Raji (cell line): ENCODE results near the gene SPOCK1.

Experiments
- POLR2A ChIP-seq: IDR thresholded peaks from 2 replicates; pipeline ENCODE4 v1.6.1; 2011; ENCODE audit warnings: low read depth, low read length, control low read depth; ENCODE audit not compliant: insufficient read depth

Gene SPOCK1

DNA sequence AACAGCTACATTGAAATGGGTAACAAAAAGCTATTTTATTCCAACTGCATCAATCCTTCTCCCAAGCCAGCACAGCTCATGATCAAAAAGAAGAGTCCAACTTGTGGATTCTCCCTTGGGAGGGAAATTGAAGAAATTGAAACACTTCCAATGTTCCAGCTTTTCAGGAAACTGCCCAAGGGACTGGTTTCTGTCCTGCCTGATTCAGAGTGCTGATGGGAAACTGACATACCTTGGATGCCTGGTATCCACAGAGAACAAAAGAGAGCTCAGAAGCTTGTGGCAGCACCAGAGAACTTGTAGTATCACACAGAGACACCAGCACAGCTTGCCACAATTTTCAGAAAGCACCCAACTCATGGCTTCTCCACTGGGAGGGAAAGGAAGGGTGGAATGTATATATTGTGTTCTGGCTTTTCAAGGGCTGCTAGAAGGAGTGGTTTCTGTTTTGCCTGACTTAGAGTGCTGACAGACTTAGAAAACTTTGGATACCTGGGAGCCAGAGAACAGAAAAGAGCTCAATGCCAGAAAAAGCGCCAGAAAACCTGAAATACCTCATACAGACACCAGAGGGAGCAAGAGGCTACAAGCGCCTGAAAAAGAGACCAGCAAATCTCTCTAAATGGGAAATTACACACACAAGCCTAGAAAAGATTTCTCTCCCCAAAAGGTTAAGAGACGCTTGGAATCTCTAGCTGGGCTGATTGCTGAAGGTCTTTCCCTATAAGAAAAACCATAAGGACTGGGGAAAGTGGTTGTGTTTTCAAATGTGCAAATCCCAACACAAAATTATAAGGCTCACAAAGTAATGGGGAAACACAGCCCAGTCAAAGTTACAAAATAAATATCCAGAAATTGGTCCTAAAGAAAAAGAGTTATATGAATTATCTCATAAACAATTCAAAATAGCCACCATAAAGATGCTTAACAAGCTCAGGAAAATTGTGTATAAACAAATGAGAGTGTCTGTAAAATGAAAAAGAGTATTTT lies 178.8 kb downstream of the SPOCK1 start:
- no peak for TF ChIP-seq POLR2A

DNA sequence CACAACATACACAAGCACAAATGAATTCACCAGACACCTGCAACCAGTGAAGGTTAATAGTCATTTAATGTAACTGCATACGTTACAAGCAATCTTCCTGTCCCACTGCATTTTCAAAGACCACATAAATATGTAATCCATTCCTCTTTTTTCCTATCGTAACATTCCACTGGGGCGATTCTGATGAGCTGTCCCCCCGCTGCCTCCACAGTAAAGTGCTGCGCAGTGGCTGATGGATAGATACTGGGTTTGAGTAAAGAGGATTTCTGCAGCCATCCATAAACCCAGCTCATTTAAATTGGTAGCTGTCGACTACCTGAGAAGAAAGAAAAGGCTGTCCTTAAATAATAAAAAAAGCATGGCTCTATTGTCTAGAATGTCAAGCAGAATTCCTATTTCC lies 181.1 kb downstream of the SPOCK1 start:
- no peak for TF ChIP-seq POLR2A

DNA sequence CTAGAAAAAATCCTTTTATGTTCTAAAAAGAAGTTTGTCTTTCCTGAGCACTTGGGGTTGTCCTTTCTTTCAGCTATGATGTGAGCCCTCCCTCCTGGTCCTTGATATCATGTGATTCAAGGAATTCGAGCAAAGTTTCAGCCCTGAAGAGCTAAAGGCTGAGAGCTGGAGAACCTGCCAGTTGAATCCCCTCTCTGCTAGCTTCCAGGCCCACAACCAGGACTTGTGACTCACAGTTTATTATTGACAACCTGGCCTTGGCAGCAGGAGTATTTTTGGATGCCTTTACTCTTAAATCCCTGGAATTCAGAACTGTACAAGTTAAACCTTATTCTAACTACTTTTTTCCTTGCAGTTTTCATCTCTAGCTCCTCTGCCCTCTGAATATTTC lies 182.8 kb downstream of the SPOCK1 start:
- TF ChIP-seq POLR2A, result no peak

DNA sequence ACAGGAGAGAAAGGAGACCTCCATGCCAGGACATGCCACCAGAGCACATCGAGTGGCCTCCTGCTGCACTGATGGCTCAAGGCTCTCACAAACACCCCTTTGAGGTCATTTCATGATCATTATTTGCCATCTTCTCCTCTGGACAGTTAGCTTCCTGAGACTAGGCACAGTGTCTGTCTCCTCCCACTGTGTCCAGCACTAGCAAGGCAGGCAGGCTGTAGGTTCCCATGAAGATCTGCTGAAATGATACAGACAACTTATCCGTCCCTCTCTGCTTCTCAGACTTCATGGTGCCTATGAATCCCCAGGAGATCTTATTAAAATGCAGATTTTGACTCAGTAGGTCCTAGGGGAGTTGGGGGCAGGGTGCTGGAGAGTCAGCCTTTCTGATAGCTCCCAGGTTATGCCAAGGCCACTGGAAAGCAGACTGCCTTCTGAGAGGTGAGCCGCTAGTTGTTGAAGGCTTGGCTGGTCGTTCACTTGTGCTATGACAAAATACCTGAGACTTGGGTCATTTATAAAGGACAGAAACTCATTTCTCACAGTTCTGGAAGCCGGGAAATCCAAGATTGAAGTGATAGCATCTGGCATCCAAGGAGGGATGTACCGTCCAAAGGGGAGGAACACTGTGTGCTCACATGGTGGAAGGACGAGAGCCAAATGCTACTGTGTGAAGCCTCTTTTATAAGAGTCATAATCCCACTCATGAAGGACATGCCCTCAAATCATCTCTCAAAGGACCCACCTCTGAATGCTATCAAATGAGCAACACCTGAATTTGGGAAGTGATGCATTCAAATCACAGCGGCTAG lies 183.4 kb downstream of the SPOCK1 start:
- no peak for TF ChIP-seq POLR2A

DNA sequence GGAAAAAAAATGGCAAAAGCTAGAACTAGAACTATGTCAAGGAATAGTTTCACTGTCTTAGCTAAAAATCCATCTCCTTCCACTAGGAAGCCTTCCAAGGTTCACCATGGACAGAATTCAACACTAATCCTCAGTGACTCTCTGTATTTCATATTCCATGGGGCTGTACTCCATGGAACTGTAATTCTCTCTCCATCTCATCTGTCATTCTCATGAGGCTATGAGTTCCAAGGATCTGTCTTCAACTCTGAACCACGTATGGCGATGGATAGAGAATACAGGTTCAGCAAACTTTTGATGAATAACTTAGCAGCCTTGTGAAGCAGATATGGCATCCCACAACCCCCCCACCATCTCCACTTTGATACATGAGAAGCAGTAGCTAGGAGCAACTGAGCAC lies 184.0 kb downstream of the SPOCK1 start:
- no peak for TF ChIP-seq POLR2A

DNA sequence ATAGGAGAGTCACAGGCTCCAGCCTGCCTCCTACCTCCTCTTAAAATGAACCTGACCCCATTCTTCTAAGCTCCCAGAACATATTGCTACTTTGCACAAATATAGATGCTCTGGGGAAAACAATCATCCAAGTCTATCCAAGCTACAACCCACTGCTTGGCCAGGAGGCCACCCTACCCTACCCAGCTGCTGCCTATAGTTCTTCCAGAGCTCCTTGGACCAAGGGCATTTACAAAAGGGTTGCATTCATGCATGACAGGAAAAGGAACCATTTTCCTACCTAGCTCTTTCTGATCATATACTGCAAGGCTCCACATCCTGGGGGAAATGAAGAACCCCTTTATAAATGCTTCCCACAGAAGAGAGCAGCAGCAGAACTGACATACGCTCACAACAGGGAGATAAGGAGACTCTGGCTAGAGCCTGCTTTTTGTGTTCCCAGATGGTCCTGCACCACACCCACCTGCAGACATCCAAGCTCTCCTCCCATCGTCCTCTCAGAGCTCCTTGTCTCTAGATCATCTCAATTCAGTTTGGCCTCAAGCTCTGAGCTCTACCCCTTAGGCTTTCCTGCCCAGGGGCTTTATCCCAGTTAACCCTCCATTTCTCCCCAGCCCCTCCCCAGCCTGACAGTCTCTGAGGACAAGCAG lies 185.5 kb downstream of the SPOCK1 start:
- TF ChIP-seq POLR2A, result no peak

DNA sequence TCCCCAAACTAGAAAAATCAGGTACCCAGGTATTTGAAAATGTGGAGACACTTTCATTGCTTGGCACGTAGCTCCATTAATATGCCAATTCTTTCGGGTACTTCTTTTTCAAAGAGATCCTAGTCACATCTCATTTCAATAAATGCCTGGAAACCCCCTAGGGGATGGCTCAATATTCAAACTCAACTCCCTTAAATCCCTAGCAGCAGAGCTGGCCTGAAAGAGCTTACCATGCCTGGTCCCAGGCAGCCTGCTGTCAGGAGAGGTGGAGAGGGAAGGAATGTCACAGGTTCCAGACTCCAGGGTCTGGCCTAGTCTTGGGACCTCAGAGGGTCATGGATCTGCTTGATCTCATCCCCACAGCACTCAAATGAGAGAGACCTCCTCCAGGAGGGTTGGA lies 187.1 kb downstream of the SPOCK1 start:
- TF ChIP-seq POLR2A, result no peak

DNA sequence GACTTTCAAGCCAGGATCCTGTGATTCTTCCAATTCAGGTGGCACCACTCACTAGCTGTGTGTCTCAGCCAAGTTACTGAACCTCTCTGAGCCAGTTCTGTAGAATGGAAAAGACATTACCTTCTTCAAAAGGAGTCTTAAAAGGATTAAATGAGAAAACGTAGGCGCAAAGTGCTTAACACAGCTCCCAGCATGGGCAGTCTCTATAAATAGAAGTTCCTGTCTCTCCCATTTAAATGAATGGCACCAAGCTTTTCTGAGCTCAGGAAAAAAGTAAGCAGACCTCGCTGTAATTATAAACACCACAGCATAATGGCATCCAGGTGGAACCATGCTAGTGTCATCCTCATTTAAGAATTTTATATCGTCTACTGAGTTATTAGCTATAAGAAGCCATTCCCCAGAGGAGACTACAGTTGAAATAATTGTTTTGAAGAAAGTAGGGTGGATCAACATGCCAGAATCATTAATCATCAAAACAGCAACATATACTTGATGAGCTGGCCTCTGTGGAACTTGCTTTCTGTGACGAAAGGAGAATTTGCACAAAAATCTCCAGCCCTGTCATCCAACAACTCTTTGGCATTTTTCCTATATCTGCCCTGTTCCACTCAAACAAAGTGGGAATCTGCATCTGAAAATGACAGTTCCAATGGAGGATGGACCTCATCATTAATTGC lies 188.9 kb downstream of the SPOCK1 start:
- TF ChIP-seq POLR2A, result no peak

DNA sequence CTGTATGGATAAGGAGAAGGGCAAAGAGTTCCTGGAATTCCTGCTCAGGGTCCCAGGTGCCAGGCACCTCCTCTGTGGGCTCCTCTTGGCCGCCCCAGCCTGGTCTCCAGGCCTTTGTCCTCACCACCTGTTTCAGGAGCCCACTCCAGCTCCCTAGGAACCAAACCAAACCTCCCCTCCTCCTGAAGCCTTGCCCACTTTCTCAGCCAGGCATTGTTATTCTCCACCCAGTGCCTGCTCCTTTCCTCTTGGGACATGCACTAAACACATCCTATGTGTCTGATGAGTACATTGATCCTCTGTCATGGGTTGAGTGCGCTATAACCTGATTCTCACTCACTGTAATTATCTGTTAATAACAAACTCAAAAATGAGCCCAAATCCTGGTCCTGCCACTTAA lies 189.8 kb downstream of the SPOCK1 start:
- no peak for TF ChIP-seq POLR2A

DNA sequence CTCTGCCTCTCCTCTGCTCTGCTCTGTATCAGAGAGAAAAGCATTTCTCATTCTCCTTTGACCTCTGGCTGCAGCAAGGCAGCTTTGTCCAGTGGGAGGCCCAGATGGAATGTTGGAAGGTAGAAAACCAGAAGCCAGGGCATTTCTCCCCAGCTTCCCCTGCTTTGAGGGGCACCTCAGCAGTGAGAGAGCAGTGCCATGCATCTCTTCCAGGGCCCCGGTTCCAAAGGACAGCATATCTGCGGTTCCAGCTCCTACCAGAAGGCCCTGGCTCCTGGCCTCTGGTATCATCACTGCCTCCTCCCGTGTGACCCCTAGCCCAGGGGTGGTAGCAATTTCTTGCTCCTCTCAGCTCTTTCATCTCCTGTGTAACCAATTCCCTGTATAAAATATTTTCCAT lies 190.8 kb downstream of the SPOCK1 start:
- no peak for TF ChIP-seq POLR2A

DNA sequence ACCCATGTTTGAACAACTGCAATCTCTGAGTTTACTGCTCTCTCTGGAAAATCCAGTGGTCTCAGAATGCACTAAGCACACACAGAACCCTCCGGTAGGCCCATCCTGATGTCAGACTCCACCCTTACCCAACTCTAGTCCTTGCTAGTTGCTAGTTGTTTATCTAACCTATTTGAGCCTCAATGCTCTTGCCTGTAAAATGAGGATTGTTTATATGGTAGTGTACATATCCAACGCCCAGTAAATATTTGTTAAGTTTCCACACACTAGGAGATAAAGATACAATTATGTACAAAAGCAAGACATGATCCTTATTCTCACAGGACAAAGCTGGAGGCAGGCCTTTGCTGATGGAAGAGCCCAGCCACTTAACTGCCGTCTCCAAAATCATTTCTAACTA lies 192.2 kb downstream of the SPOCK1 start:
- no peak for TF ChIP-seq POLR2A

DNA sequence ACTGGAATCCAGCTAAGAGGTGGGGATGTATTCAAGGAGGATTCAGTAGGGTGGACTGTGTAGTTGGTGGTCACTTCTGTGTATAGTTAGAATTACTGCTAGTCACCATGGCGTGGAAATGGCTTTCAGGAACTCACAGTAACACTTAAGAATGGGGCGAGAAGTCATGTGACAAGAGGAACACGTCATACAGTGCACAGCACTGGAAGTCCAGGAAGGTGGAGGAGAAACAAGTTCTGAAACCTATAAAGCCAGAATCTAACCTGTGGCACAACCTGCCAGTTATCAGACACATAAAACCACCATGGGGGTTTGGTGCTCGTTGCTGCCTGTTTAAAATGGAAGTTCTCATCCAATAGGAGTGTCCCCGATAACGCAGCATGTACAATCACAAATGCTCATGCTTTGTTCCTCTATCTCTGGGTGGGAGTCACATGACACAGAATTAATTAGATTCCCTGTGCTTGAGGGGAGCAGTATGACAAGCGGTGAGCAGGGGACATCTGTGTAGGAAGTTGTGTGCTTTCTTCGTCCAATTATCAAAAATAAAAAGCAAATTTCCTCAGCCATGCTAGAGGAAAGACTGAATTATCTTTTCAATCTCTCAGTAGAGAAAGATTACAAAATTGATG lies 193.0 kb downstream of the SPOCK1 start:
- TF ChIP-seq POLR2A, result no peak

DNA sequence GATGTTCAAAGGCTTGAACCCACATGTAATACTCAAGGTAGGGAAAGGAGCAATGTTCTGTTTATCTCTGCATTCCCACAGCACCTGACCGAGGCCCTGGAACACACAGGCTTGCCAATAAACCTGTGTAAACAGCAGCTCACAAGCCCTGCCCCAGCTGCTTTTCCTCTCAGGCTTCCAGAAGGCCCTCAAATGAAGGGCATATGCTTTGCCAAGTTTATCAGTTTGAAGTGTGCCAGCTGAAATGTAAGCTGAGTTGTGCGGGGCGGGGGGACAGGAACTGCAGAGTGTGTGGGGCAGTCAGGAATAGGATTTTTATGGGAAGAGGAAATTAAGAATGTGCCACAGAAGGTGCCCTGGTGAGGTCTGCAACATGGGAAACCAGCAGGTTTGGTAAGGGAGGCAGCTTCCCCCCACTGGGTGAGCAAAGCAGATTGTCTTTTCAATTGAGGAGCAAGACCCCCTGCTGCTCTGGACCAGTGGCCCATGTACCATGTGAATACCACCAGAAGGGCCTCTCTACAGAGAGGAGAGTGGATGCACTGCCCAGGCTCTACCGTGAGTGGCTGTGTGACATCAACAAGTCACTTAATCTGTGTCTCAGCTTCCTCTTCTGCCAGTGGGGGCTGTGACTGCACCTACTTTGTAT lies 194.8 kb downstream of the SPOCK1 start:
- TF ChIP-seq POLR2A, result no peak

DNA sequence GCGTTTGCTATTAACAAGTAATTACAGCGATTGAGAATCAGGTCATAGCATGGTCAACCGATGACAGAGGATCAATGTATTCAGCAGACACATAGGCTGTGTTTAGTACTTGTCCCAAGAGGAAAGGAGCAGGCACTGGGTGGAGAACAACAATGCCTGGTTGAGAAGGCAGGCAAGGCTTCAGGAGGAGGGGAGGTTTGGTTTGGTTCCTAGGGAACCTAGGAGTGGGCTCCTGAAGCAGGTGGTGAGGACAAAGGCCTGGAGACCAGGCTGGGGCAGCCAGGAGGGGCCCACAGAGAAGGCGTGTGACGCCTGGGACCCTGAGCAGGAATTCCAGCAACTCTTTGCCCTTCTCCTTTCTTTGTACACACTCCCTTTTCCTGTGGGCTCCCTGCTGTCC lies 195.6 kb downstream of the SPOCK1 start:
- TF ChIP-seq POLR2A, result no peak
